Stomach (tissue), 9 donors: ENCODE results near the gene MRPS12. TPM values are rescaled to one million over a fixed set of nuclear protein-coding genes. Genes with fewer than 3 reads are reported as not detected.

Source experiments
- DNase-seq, 2 donors: peaks; one replicate each; pipeline versions ENCODE4 v3.0.0 to v3.0.0-alpha.2; 2013 to 2019
- H3K27ac ChIP-seq, 5 donors: fragments of 200-600 bp in 4 of 5; sonication (generic) in 4 of 5; one replicate each; pipeline ENCODE4 v1.5.1; 2013 to 2019; ENCODE audit warnings: mild to moderate bottlenecking in 1 of 5, moderate library complexity in 1 of 5
- H3K27me3 ChIP-seq, 3 donors: fragments of 200-600 bp; sonication (generic); one replicate each; pipeline ENCODE4 v1.5.1; 2017 to 2019; ENCODE audit warnings: mixed run types in 1 of 3
- H3K36me3 ChIP-seq, 4 donors: fragments of 200-600 bp; sonication (generic); 1 replicate in 3 of 4; 2 replicates in 1 of 4; pipeline ENCODE4 v1.5.1; 2016 to 2019
- H3K4me1 ChIP-seq, 4 donors: fragments of 200-600 bp; sonication (generic); one replicate each; pipeline ENCODE4 v1.5.1; 2016 to 2019
- H3K4me3 ChIP-seq, 4 donors: fragments of 200-600 bp; sonication (generic) in 3 of 4; one replicate each; pipeline ENCODE4 v1.5.1; 2016 to 2019; ENCODE audit warnings: mild to moderate bottlenecking in 1 of 4
- H3K9me3 ChIP-seq, 4 donors: fragments of 200-600 bp; sonication (generic); one replicate each; pipeline ENCODE4 v1.5.1; 2016 to 2019
- EP300 ChIP-seq: sonication (generic); formaldehyde crosslinking; IDR thresholded peaks from one replicate; pipeline ENCODE4 v1.6.1; 2017; ENCODE audit warnings: antibody characterized with exemption
- POLR2A ChIP-seq, 4 donors: fragments of 450-650 bp; IDR thresholded peaks; one replicate each; pipeline ENCODE4 v1.6.1; 2016; ENCODE audit warnings: antibody characterized with exemption in 4 of 4, control low read depth in 2 of 4, mild to moderate bottlenecking in 1 of 4, moderate library complexity in 1 of 4
- POLR2AphosphoS5 ChIP-seq, 3 donors: sonication (generic); formaldehyde crosslinking; IDR thresholded peaks; one replicate each; pipeline ENCODE4 v1.6.1; 2016; ENCODE audit warnings: antibody characterized with exemption in 3 of 3
- WGBS, 5 donors: extraction: QIAGEN DNeasy Blood & Tissue Kit in 3 of 5; methylation state at CpG; one replicate each; pipeline versions ENCODE4 v1.1.5 to v1.1.7; 2013 to 2018; 5-methylcytosine and 5-hydroxymethylcytosine counted together
- intact Hi-C: fragments of 100-400 bp; cut with DNase I; formaldehyde crosslinking; loops from one replicate; pipeline ENCODE4 v1.15.1; 2023; ENCODE audit warnings: low total_unique reads
- polyA plus RNA-seq, 3 donors: library from polyadenylated mRNA; stranded (reverse); fragments of 200-250 nt; gene quantifications; one replicate each; pipeline ENCODE4 v1.2.3, GENCODE V29; 2013
- total RNA-seq, 5 donors: library from RNA; depleted of rRNA; stranded (reverse); fragments of >200 nt; gene quantifications; one replicate each; pipeline versions ENCODE4 v1.1.0 to v1.2.3, GENCODE V29; 2014 to 2016
- TF ChIP-seq, protein P1 (sequence below), 7 experiments: fragments of 450-650 bp in 4 of 7; fragments of 200-600 bp in 3 of 7; sonication (generic) in 3 of 7; IDR thresholded peaks; one replicate each; pipeline ENCODE4 v1.5.1; 2016 to 2019; ENCODE audit warnings: antibody characterized with exemption in 7 of 7, control low read depth in 2 of 7, mild to moderate bottlenecking in 1 of 7
- donor health status: healthy with polysubstance abuse.
- donor health status: Bipolar disorder and iron deficiency.
- donor health status: healthy.

MRPS12 gene
- total and polyA plus RNA-seq, 8 donors = 3.8 to 73.1 (median 34.6) TPM

GRCh38 chr19:38974624-38975213 is 44.0 kb downstream of the MRPS12 start:
- Histone ChIP-seq H3K36me3 (no peaks in the 10 kb centered on the region), H3K4me3 (peak overlapping the region; percentile 55 to 74 (median 68)), H3K9me3 (no peaks in the 10 kb centered on the region), H3K27ac (peak overlapping the region; percentile 49 to 91 (median 87)), H3K4me1 (peaks cover 7 to 39% (median 23%) of the 10 kb centered on the region in 4 donors), H3K27me3 (peaks cover 0 to 16% (median 9%) of the 10 kb centered on the region in 3 donors)
- DNase-seq = peak in 1 of 2 donors; percentile 47
- intact Hi-C loops = no loop called here
- TF ChIP-seq POLR2A (IDR thresholded peaks at IDR 0.05) (no peak), POLR2AphosphoS5 (IDR thresholded peaks at IDR 0.05) (no peak), EP300 (no peak)
- TF ChIP-seq, protein P1, sequence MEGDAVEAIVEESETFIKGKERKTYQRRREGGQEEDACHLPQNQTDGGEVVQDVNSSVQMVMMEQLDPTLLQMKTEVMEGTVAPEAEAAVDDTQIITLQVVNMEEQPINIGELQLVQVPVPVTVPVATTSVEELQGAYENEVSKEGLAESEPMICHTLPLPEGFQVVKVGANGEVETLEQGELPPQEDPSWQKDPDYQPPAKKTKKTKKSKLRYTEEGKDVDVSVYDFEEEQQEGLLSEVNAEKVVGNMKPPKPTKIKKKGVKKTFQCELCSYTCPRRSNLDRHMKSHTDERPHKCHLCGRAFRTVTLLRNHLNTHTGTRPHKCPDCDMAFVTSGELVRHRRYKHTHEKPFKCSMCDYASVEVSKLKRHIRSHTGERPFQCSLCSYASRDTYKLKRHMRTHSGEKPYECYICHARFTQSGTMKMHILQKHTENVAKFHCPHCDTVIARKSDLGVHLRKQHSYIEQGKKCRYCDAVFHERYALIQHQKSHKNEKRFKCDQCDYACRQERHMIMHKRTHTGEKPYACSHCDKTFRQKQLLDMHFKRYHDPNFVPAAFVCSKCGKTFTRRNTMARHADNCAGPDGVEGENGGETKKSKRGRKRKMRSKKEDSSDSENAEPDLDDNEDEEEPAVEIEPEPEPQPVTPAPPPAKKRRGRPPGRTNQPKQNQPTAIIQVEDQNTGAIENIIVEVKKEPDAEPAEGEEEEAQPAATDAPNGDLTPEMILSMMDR (IDR thresholded peaks at IDR 0.05) = no peak
- 20 to 34% (median 31%) methylated on average over 19 of the region's 19 CpGs for WGBS, 5 donors

- TF ChIP-seq POLR2AphosphoS5 (IDR thresholded peaks at IDR 0.05) (no peak), EP300 (no peak), POLR2A (IDR thresholded peaks at IDR 0.05) (no peak)
- TF ChIP-seq, protein P1 (IDR thresholded peaks at IDR 0.05) = no peak
- peak; percentile 44 to 90 for DNase-seq
- Histone ChIP-seq H3K36me3 (no peaks in the 10 kb centered on the region), H3K4me1 (peaks cover 7 to 39% (median 23%) of the 10 kb centered on the region in 4 donors), H3K27me3 (peaks cover 0 to 16% (median 9%) of the 10 kb centered on the region in 3 donors), H3K27ac (peak within 1 kb of the TSS; percentile 67 to 91 (median 87)), H3K9me3 (peaks cover 0 to 3% (median 0%) of the 10 kb centered on the region in 4 donors), H3K4me3 (peak within 1 kb of the TSS; percentile 55 to 74 (median 68))
- 1 to 5% (median 4%) methylated on average over 36 to 63 of the region's 63 CpGs for WGBS, 5 donors
- intact Hi-C loops = no loop called here
Measured at GRCh38 chr19:38975214-38975860, 44.6 kb downstream of the MRPS12 start, which contains the start of gene FBXO17. Gene FBXO17, minus strand, starts transcription at chr19:38975742. Its CDS starts 25,423 bp downstream, at chr19:38950319.

GRCh38 chr19:38975861-38976271 is 45.1 kb downstream of the MRPS12 start:
- DNase-seq = peak in 1 of 2 donors; percentile 75
- H3K27me3 ChIP-seq = peaks cover 0 to 16% (median 9%) of the 10 kb centered on the region in 3 donors
- TF ChIP-seq POLR2A (IDR thresholded peaks at IDR 0.05) = no peak
- no peak for TF ChIP-seq EP300
- TF ChIP-seq, protein P1 (IDR thresholded peaks at IDR 0.05) = no peak
- no peak for TF ChIP-seq POLR2AphosphoS5 (IDR thresholded peaks at IDR 0.05)
- intact Hi-C loops = no loop called here
- H3K9me3 ChIP-seq = peaks cover 0 to 7% (median 2%) of the 10 kb centered on the region in 4 donors
- H3K36me3 ChIP-seq = no peaks in the 10 kb centered on the region
- H3K4me3 ChIP-seq = peak overlapping the region; percentile 55 to 74 (median 68)
- peak overlapping the region; percentile 67 to 91 (median 87) for H3K27ac ChIP-seq
- peaks cover 7 to 33% (median 23%) of the 10 kb centered on the region in 4 donors for H3K4me1 ChIP-seq
- WGBS, 5 donors = 0 to 7% (median 4%) methylated on average over 14 to 22 of the region's 22 CpGs

DNA sequence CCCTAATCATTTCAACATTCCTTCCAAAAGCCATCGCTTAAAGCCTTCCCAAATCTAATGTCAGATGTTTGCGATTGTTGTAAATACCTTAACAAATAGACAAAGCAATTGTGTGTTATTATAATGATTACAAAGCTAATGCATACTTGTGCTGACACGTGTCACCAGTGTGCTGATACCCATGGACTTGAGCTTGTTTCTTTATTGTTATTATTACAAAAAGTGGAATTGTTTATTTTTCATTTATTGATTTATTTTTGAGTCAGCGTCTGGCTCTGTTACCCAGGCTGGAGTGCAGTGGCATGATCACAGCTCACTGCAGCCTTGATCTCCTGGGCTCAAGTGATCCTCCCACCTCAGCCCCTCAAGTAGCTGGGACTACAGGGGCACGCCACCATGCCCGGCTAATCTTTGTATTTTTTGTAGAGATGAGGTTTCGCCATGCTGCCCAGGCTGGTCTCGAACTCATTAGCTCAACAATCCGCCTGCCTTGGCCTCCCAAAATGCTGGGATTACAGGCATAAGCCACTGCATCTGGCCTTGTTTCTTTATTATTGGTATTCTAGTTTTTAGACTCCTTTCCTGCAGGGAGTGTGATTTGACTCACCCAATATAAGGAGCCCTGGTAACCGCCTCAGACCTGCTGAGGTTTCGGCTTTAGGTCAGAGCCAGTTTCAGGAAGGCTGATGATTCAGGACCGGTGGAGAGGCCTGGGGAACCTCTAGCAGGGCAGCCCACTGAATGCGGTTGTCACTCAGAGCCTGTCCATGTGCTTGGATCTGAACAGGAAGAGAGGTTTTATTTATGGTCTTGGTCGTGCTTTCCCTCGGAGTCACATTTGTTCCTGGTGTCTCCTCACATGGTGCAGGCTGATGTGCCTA is 46.9 kb downstream of the MRPS12 start:
- H3K27ac ChIP-seq = no peak overlapping the region
- H3K4me1 ChIP-seq = peaks cover 7 to 31% (median 23%) of the 10 kb centered on the region in 4 donors
- 69 to 79% (median 75%) methylated on average over 14 to 15 of the region's 15 CpGs for WGBS, 5 donors
- TF ChIP-seq, protein P1 (IDR thresholded peaks at IDR 0.05) = no peak
- no peak for TF ChIP-seq EP300
- TF ChIP-seq POLR2A (IDR thresholded peaks at IDR 0.05) = no peak
- H3K27me3 ChIP-seq = peaks cover 0 to 16% (median 9%) of the 10 kb centered on the region in 3 donors
- H3K9me3 ChIP-seq = peaks cover 0 to 7% (median 3%) of the 10 kb centered on the region in 4 donors
- intact Hi-C loops = no loop called here
- H3K4me3 ChIP-seq = no peak overlapping the region
- DNase-seq = peak in 1 of 2 donors; percentile 30
- no peaks in the 10 kb centered on the region for H3K36me3 ChIP-seq
